GM08714 (cell line): ENCODE measurements around the gene PPIL4.

Source experiments
- H3K4me3 ChIP-seq: fragments of 200-500 bp; sonication (Bioruptor generic); 2 replicates; pipeline ENCODE4 v1.5.1; 2014; ENCODE audit warnings: mild to moderate bottlenecking, low read length, inconsistent platforms
- ZNF274 ChIP-seq: IDR thresholded peaks from 2 replicates; pipeline ENCODE4 v1.6.1; 2012; ENCODE audit warnings: mild to moderate bottlenecking, low read depth, low read length

The PPIL4 gene, protein sequence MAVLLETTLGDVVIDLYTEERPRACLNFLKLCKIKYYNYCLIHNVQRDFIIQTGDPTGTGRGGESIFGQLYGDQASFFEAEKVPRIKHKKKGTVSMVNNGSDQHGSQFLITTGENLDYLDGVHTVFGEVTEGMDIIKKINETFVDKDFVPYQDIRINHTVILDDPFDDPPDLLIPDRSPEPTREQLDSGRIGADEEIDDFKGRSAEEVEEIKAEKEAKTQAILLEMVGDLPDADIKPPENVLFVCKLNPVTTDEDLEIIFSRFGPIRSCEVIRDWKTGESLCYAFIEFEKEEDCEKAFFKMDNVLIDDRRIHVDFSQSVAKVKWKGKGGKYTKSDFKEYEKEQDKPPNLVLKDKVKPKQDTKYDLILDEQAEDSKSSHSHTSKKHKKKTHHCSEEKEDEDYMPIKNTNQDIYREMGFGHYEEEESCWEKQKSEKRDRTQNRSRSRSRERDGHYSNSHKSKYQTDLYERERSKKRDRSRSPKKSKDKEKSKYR

GRCh38 chr6:149545754-149546471 lies at the start of gene PPIL4:
PPIL4 (minus strand) TSS chr6:149546043; CDS start chr6:149546005, 38 bp downstream.
- no peak for TF ChIP-seq ZNF274
- peak within 1 kb of the TSS; percentile 97 for H3K4me3 ChIP-seq

DNA sequence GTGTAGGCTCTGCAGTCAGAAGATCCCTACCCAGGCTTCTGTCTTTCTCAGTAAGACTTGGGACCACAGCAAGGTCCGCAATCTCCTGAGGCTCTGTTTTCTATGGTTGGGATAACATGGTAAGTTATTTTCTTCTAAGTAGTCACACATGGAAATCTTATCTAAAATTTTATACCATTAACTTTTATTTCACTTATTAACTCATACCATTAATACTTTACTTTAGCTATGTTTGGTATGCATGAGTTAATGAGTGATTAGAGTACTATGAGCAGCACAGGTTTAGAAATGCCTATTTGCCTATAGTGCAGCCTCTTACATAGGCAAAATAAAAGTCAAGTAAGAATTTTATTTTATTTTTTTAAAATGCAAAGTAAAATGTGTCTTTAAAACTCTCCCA lies 47.6 kb upstream of the PPIL4 start:
- no peak for TF ChIP-seq ZNF274
- no peak overlapping the region for H3K4me3 ChIP-seq

GRCh38 chr6:149592983-149593382 lies 47.1 kb upstream of the PPIL4 start:
- no peak for TF ChIP-seq ZNF274
- H3K4me3 ChIP-seq: no peak overlapping the region

- no peak overlapping the region for H3K4me3 ChIP-seq
- TF ChIP-seq ZNF274: no peak
Measured at GRCh38 chr6:149586149-149586548, 40.3 kb upstream of the PPIL4 start.

- H3K4me3 ChIP-seq: no peak overlapping the region
- no peak for TF ChIP-seq ZNF274
Measured at GRCh38 chr6:149581349-149581748, 35.5 kb upstream of the PPIL4 start.

DNA sequence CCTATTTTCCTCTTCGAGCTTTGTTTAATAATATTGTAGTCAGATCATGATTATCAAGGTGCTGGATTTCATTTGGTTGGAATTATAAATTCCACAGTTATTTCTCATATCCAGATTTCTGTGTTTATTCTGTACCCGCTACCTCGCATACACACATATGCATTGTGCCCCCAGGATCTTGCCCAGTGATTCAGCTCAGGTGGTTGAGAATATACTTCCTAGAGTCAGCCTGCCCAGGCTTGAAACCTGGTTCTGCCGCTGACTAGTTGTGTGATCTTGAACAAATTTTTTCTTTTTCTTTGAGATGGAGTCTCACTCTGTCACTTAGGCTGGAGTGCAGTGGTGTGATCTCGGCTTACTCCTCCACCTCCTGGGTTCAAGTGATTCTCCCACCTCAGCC lies 35.0 kb upstream of the PPIL4 start:
- no peak for TF ChIP-seq ZNF274
- no peak overlapping the region for H3K4me3 ChIP-seq

DNA sequence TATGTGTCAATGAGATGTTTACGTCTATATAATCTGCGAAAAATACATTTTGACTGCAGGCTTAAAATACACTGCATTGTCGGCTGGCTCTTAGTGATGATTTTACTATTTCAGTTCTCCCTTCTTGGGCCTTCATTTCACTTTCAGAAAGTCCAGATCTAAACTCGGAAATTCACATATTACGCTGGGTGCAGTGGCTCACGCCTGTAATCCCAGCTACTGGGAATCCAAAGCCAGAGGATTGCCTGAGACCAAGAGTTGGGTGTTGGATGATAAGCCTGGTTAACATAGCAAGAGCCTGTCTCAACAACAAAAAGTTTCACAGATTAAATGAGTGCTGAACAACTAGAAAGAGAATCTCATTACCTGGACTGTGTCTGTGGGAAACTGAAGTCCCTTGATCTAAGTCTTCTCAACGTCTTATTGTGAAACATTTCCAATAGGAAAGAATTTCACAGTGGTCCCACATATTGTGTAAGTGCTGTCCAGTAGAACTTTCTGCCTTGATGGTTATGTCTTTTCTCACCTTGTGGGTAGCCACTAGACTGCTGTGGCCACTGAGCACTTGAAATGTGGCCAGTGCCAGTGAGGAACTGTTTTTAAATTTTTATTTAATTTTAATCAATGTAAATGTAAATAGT lies 22.2 kb upstream of the PPIL4 start:
- H3K4me3 ChIP-seq: peak overlapping the region; percentile 79; the same call in 1 of the 2 replicates
- no peak for TF ChIP-seq ZNF274

DNA sequence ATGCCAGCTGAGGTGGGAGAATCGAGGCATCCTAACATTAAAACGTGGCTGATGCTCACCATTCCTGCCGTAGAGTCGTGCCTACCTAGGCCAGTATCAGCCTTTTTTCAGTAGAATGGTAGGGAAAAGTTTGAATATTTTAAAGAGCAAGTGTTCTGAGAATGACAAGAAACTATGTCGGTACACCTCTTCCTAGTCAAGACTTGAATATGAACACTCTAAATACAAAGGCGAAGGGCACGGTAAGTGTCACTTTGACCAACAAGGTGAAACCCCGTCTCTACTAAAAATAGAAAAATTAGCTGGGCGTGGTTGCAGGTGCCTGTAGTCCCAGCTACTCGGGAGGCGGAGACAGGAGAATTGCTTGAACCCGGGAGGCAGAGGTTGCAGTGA lies 21.3 kb upstream of the PPIL4 start:
- no peak for TF ChIP-seq ZNF274
- peak overlapping the region; percentile 79 for H3K4me3 ChIP-seq

- TF ChIP-seq ZNF274: no peak
- H3K4me3 ChIP-seq: peak overlapping the region; percentile 79
Measured at GRCh38 chr6:149566410-149567193, 20.8 kb upstream of the PPIL4 start.

DNA sequence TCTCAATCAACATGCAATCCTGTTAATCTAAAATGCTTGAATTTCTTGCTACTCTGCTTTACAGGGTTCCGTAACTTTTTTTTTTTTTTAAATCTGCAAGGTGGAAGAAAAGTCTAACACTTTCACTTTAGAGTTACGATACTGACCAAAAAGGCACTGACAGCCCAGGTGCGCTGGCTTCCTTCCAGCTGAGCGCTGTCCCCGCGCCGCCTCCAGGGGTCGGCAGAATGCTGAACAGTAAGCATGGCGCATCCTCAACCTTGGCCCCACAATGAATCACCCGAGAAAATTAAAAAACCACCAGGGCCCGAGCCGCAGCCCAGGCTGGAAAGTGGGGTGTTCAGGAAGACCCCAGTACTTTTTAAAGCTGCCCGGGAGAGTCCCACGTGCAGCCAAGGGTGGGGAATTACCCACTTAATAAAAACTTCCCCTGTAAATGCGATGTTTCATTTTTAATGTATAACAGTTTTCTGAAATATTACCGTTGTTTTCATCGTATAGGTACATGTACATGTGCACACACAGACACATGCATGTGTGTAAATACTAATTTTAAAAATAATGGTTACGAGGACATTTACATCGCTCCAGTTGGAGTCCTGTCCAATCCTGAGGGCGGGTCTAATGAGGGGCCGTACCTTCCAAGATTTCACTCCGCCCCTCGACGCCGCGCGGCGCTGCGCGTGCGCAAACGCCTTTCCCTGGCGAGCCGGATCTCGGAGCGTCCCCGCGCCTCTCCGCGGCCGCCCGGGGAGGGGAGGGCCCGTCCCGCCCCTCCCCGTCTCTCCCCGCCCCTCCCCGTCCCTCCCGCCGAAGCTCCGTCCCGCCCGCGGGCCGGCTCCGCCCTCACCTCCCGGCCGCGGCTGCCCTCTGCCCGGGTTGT lies 19.9 kb upstream of the PPIL4 start, which contains the start of gene GINM1:
TSS of gene GINM1 (plus strand) at position 849 of the 883 bp plus-strand sequence. CDS start 40 bp downstream, outside the sequence.
- no peak for TF ChIP-seq ZNF274
- peak within 1 kb of the TSS; percentile 79 for H3K4me3 ChIP-seq

DNA sequence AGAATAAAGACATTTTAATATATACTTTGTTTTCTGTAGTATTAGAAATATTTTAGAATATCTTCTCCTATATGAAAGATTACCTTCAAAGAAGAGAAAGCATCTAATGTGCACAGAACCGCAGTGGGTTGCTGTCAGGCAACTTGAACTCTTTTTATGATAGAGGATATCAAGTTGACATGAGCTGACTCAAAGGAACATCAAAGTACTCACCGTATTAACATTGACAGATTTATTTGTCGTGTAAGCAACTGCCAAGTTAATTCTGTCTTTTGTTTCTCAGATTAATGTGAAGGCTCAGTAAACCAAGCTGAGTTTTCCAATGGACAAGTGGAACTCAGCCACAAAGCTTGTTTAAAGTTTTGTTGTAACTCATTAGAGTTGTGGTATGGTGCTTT lies 18.1 kb upstream of the PPIL4 start:
- no peak for TF ChIP-seq ZNF274

DNA sequence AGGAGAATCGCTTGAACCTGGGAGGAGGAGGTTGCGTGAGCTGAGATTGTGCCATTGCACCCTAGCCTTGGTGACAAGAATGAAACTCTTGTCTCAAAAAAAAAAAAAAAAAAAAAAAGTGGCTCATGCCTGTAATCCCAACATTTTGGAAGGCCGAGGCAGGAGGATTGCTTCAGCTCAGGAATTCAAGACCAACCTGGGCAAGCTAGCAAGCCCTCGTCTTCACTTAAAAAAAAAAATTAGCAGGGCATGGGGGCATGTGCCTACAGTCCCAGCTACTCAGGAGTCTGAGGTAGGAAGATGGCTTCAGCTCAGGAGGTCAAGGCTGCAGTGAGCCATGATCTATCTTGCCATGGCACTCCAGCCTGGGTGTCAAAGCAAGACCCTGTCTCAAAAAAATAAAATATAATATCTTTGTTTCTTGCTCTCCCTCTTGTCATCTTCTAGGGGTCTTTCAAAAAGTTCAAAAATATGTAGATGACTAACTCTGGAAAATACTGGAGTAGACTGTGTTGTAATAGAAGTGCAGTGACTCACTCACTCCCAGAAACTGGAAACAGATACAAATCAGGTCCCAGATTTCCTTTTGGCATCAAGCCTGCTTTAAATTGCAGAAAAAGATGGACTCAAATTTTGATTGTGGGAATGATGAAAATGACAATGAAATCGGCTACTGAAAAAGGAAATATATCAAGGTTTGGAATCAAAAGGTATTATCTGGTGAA lies 17.5 kb upstream of the PPIL4 start:
- H3K4me3 ChIP-seq: no peak overlapping the region
- TF ChIP-seq ZNF274: no peak

More for the DNA sequence above, 18.1 kb upstream of the PPIL4 start:
- H3K4me3 ChIP-seq: no peak overlapping the region
